Measurements from ENCODE around the gene CDH13.

The CDH13 gene

DNA sequence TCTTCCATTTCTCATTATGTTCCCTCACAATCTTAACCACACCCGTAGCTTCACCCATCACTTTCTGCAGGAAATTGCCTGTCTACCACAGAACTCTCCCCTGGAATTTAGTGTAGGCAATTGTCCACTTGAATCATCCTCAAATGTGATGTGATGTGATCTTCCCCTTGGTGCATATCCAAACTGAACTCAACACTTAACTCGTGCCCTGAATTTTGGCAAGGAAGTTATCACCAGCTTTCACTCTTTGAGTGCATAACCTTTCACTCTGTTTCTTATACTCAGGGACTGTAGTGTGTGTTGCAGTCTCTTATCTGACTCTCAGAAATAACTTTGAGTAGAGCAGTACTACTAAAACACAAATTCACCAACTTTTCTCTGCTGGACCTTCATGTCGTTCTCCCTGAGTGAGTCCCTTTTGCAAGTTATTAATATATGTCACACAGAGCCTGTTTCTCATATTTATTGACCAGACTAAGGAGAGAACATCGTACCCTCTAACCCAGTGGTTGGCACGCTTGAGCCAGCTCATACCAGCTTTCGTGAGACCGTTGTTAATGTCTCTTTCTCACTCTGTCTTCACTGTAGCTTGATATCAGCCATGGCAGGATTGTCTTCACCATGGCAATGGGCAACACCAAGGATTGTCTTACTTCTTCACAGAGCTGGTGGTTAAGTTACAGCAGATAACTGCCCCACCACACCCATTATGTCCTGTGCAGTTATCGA, 622.1 kb downstream of the CDH13 start:
- DNase-seq (ENCODE audit: low read depth), result no peak

DNA sequence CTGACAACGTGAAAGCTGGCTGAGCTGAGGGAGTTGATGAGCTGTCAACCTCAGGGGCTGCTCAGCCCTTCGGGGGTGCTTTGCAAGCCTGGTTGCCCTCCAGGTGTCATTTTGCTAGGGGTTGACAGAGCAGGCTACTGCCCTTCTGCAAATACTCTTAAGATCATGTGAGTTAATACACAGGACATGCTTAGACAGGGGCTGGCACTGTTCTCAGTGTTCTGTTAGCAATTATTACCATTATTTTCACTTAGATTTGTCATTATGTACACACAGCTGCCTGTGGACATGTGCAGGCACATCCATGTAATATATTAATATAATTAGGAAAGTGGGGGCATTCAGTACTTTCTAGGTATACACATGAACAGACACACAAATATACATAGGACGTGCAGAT, 626.8 kb downstream of the CDH13 start:
- DNase-seq (ENCODE audit: low read depth), result no peak

DNA sequence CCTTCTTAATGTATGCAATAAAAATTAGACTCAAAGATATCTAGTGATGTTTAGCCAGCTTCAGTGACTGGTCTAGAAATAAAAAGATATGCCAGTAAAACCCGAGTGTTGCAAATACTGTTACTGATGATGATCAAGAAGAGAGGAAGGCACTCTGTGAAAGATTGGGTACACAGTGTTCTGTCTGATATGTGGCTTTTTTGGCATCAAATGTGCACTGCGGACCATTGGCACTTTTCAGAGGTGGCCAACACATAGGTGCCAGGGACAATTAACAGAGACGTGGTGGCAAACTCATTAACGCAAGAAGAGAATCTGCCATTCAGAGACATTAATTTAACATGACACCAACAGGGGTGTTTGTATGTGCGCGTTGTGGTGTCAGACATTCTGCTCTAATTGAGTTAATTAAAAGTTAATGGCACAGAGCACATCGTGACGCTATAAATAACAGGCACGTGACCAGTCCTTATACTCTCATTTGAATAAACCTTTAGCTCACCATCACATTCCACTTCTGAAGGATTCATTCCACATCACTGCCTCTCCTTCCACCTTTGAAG, 631.7 kb downstream of the CDH13 start:
- no peak for DNase-seq (ENCODE audit: low read depth)

DNA sequence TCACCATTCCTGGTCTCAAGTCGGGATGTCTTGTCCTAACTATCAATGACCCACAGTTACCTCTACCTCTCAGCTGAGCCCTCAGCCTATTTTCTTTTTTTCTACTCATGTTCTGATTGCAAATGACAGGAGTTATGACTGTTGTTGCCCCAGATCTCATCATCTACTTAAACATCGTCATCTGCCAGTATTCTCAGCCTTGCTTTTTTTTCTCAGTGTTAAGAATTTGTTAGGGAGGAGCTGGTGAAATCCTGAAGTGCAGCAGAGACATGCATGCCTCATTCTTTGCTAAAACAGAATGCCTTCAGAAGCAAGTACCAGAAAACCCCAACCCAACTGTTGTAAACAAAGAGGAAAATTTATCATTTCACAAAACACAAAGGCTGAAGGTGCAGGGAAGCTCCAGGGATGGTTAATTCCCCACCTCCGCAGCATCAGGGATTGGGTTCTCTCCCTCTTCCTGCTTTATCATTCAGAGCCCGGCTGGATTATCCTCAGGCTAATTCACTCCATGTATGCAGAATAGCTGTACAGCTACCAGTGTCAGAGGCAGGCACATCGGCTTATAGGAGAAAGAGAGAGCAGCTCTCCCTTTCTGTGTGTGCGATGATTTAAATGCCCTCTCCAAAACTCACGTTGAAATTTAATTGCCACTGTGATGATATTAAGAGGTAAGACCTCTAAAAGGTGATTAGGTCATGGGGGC, 640.2 kb downstream of the CDH13 start:
- DNase-seq (ENCODE audit: low read depth), result no peak

DNA sequence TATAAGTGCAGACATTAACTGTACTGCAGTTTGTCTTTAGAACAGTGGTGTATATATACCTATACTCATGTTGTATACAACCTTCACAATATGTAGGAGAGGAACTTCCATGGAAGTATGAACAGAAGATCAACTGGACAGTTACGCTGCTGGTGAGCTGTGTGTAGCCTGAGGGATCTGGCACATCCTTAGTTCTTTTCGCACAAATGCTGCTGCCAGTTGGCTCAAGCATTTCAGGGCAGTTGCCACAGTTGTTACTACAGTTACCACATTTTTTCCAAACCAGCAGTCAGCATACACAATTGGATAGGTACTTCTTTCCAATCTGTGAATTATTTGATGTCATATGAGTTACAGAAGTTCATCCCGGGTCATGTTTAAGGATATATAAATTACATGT, 641.4 kb downstream of the CDH13 start:
- no peak for DNase-seq (ENCODE audit: low read depth)

DNA sequence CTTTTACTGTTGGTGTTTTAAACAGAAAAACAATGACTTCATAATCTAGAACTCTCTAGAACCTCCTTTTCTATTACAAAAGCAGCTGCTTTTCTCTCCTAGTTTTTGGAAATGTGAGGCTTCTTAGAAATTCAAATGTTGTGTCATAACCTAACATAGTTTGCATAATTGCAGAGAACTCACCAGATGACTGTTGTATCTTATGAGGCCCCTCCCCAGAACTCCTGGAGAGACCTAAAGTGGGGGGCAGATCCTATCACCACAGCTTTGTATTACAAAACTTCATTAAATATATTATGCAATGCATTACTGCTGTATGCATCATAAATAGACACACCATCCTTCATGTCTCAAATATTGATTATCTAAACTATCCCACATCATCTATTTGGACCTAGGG, 642.3 kb downstream of the CDH13 start:
- DNase-seq (ENCODE audit: low read depth), result no peak

DNA sequence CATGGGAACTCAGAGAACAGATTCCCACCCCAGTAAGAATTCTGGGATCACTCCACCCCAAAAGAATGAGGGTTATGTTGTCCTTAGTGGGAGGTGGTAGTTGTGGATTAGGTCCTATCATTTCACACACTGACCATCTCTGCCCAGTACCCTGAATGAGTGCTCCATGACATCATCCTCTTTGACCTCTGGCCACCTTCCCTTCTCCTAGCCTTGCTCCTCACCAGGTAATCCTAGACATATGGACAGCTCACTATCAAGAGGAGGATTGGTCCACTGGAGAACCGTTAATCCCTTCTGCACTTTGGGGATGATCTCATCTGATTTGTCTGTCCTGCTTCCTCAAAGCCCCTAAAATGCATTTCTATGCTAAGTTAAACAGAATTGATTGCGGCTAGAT, 642.8 kb downstream of the CDH13 start:
- no peak for DNase-seq (ENCODE audit: low read depth)

DNA sequence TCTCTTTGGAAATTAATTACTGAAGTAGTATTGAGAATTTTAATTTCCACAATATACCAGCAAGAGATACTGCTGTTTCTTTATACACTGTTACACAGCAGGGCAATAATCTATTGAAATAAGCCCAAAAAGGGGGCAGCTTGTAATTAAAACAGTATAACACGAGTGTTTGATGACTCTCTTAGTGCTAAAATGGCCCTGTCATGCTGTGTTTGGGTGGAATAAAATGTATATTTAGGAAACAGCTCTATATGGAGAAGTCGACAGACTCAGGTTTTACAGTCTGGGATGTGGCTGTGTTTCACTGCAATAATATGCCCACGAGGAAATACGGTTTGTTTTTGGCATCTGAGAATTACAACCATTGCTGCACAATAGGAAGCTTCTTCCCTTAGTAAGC, 643.3 kb downstream of the CDH13 start:
- no peak for DNase-seq (ENCODE audit: low read depth)

DNA sequence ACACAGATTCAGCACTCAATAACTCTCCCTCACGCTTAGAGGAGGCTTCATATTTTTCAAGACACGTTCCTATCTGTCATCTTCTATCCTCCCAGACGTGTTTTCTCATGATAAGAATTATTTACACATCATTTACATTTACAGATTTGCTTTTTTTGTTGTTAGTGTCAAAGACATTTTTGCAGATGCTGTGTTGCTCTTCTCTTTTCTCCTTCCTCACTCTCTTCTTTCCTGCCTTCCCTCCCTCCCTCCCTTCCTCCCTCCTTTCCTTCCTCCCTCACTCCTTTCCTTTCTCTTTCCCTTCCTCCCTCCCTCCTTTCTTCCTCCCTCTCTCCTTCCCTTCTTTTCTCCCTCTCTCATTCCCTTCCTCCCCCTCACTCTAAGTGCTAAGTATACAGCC, 643.9 kb downstream of the CDH13 start:
- DNase-seq (ENCODE audit: low read depth), result no peak

DNA sequence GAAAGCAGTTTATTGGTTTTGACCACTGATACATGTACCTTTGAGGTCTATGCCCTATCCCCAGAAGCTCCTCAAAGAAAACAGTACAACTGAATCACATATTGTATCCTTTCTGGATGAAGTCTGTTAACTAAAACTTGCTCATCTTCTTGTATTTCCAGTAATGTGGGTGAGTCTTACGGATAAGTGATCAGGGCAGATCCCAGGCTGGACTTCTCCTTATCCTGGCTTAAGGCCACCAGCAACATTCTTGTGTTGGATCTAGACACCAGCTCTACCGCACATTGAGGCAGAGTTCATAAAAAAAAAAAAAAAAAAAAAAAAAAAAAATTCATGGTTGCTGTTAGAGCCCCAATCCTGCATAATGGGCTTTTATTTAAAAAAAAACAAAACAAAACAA, 644.4 kb downstream of the CDH13 start:
- DNase-seq (ENCODE audit: low read depth), result no peak

DNA sequence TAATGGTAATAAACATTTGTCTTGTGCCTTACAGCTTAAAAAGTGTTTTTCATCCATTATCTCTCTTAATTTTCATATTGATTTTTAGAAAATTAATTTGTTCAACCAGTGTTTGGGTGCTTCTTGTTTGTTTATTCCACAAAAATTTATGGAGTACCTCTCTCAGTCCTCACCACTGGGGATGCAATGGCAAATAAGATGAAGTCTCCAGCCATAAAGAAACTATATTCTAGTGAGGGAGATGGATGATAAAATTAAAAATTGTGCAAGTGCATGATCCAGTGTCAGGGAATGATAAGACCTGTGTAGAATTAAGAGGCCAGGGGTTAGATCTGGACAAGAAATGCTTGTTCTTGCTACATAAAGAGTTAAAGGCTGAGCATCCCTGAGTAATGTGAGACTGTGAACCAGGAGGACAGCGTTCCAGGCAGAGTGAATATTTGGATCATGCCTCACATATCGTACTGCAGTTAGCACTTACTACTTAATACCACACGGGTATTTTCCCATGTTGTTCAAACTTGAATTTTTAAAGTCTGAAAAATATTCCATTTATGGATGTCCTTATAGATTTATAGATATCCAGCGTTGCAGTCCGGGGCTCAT, 645.3 kb downstream of the CDH13 start:
- no peak for DNase-seq (ENCODE audit: low read depth)

DNA sequence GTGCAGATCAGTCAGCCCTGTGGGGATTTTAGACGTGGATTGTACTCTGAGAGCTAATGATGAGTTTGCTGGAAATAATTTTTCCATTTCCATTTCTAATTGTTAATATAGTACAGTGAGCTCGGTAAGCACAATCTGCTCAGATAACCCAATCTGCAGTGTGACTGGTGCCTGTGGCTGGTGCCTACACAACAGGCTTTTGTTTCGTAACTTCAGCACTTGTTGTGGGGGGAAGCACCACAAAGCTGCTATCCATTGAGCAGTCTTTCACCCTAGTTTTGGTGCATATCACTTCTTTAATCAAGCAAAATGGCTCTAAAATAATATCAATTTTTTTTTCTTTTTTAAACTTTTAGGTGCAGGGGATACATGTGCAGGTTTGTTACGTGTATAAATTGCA, 646.1 kb downstream of the CDH13 start:
- DNase-seq (ENCODE audit: low read depth), result no peak

DNA sequence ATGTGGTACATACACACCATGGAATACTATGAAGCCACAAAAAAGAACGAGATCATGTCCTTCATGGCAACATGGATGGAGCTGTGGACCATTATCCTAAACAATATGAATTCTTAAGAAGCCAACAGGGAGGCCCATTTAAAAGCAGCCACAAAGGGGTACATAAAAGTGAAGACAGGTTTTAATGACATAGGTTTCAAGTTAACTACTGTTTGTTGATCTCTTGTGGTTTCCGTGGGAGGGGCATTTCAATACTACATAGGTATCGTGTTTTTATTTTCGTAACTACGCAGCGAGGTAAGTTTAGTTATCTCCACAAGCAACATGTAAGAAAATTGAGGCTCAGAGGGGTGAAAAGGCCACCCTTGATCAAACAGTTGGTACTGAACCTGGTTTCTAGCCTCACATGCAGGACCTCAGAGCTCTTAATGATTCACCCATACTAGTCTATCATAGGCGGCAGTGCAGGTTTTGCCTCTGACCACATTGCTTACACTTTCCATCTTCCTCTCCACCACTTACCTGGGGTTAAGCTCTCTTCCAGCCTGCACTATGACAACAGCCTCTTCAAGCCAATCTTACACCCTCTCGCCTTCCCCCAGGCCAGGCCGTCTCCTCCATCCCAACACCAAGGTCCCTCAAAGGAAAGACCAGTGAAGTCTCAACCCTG, 646.9 kb downstream of the CDH13 start:
- no peak for DNase-seq (ENCODE audit: low read depth)

DNA sequence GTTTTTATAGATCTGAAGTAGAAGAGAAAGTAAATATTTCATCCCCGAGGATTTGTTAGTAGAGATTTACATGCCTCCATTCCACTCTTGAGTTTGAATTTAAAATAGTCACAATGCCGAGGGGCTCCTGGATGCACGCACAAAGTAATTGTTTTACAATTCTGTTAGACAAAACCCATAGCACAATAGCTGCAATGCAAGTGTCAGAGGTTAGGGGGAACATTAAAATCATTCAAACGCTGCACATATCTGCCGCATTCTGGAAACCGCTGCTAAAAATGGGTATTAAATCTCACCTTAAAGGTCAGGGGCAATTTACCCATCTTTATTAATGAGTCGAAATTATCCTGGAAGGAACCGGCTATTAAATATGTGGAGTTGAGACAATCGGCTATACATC, 652.5 kb downstream of the CDH13 start:
- no peak for DNase-seq (ENCODE audit: low read depth)

DNA sequence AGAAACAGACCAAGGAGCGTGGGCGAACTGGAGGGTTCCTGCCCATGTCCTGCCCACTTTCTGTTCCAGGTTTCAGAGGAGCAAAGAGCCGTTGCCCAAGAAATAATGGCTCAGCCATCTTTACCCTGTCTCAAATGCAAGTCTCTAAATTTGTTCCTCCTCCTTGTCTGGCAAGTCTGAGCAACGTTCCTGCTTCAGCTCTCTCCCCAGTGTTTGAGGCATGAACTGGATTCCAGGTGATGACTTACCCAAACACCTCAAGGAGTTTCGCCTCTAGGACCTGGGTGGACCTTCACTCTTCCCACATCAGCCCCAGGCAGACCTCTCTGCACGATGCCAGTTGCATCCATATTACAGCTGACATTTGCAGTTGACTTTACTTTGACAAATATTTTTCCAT, 659.2 kb downstream of the CDH13 start:
- DNase-seq (ENCODE audit: low read depth), result no peak

DNA sequence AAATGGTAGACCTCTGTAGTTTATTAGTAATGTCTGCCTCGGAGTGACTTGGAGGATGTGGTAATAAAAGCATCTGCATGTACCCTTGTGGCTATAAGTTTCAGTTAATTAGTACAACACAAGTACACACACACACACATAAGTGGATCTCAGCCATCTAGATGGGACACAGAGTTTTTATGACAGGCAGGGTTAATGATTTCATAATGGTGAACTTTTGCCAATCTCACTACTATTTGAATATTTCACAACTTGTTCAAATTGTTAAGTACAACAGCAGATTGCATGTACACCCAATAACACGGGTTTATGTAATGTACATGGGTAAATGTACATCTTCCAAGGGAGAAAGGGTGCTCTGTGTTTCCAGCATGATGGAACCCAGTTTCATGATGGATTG, 669.7 kb downstream of the CDH13 start:
- DNase-seq (ENCODE audit: low read depth), result no peak

DNA sequence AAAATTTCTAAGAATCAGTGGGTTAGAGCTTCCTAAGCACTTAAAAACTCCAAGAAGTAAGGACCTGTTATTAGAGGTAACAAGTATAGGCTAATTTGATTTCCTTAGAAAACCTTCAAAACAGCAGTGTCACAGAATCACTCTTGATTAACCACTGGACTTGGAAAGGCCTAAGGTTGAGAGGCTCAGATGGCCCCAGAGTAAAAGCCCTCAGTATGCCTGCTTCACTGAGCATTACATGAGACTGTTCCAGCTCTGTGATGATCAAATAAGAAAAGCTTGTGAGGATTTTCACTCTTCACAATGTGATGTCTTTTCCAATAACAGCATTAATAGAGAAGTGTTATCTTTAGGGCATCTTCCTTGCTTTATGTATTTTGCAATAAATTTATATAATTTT, 671.8 kb downstream of the CDH13 start:
- no peak for DNase-seq (ENCODE audit: low read depth)

DNA sequence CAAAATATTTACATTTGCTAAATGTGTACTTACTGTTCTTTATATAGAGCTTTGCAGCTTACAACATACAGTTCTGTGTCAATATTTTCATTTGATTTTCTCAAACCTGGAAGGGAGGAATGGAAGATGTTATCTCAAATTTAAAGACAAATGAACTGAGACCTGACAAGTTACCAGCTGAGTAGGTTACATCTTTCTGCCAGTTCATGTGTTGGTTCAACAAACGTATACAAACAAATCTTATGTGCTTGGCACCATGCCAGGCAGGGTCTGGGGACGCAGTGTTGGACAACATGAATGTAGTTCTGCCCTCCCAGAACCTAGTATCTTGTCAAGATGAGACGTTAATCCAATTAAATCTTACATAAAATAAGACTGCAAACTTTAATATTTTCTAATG, 673.6 kb downstream of the CDH13 start:
- no peak for DNase-seq (ENCODE audit: low read depth)

DNA sequence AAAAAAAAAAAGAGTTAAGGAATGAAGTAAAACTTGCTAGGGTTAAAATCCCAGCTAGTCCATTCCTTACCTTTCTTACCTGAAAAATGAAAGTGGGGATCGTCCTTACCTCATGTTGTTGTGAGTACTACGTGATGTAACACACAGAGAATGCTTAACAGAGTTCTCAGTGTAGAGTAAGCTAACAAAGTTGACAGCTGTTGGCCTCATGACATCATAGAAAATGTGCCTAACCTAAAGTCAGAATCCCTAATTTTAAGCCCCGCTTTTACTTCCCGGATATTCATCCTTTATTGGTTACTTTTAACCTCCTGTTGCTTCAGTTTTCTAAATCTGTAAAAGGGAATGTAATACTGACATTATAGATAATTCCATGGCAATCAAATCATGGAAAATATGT, 675.2 kb downstream of the CDH13 start:
- DNase-seq (ENCODE audit: low read depth), result no peak

DNA sequence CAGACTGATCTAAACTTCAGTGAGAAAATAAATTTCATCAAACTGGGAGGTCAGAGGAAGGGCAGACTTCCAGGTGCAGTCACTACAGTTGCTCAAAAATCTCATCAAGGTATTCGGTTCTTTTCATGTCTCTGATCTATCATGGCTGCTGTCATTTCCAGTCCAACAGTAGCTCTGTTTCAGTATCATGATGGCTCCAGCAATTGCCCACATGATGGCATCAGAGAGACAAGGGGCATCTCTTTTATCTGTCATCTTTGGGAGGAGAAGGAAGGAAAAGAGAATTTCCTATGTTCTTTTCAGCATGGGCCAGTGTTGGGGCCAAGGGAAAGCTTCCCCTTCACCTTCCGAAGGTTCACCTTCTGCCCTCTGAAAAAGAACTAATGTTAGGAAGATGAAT, 676.1 kb downstream of the CDH13 start:
- no peak for DNase-seq (ENCODE audit: low read depth)

DNA sequence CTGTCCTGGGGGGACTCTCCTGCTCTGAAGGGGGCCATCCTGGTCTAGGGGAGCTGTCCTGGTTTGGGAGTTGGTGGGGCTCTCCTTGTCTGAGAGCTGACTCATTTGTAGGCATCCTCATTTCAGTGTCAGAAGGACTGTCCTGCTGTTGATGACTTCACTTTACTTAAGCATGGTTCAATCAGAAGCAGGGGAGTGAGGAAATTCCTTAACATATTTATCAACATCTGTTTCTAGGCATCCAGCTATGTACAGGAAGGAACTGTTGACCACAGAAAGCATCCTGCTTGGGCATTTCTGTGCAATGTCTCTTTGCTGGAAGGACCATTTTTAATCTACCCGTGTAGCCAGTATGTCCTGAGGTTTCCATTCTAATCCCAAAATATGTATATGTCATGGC, 678.3 kb downstream of the CDH13 start:
- no peak for DNase-seq (ENCODE audit: low read depth)

DNA sequence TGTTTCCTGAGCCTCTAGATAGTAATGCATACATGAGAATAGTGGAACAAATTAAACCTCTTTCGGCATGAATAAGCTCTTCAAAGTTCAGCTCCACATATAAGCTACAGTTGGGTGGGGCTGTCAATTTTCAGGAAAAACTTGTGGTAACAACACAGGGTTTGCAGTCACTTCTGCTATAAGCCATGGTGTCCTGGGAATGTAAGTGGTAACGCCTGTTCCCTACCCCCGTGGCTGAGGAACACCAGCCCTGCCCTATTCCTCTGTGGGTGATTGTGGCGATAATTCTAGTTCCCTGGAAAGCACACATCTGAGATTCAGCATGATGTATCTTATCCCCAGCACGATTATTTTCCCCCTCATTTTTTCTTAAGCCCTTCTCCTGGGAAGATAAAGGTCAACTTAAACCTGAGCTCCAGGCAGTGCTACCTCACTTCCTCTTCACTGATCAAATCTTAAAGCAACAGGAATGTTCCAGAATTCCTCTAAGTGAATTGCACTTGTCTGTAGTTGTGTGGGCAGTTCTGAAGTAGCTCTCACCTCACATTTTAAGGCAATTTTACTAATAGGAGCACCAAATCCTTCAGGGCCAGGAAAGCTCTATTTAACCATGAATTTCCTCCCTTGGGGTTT, 680.3 kb downstream of the CDH13 start:
- DNase-seq (ENCODE audit: low read depth), result no peak
